NCI-H1105 (cell line): Measurements from ENCODE around the gene SLC35F4.
A peak's percentile ranks its signal among the peaks of the same experiment; 100 is the strongest.
"Not testable (repeated sequence)": the region's sequence is repeated elsewhere in the genome, so short reads cannot be mapped to it uniquely, and the experiment has no call there.

Experiments used
- DNase-seq: peaks from one replicate; lab custom pipeline; 2025; lab: John Stamatoyannopoulos, UW

The SLC35F4 gene

GRCh38 chr14:57865403-57866198 lies at the start of gene SLC35F4:
Gene SLC35F4 (minus strand): TSS chr14:57866092.
- DNase-seq, result peak; percentile 46

GRCh38 chr14:57909626-57910025 lies 43.7 kb upstream of the SLC35F4 start:
- DNase-seq, result no peak

GRCh38 chr14:57903954-57904353 lies 38.1 kb upstream of the SLC35F4 start:
- DNase-seq, result no peak

- DNase-seq, result no peak
These were observed 33.1 kb upstream of the SLC35F4 start for GRCh38 chr14:57898837-57899572.

GRCh38 chr14:57897144-57897748 lies 31.4 kb upstream of the SLC35F4 start:
- no peak for DNase-seq

GRCh38 chr14:57889245-57889644 lies 23.4 kb upstream of the SLC35F4 start:
- peak; percentile 49 for DNase-seq

GRCh38 chr14:57884175-57884574 lies 18.3 kb upstream of the SLC35F4 start:
- no peak for DNase-seq

- no peak for DNase-seq
These were observed 17.2 kb upstream of the SLC35F4 start for GRCh38 chr14:57883061-57883460.

GRCh38 chr14:57879516-57879915 lies 13.6 kb upstream of the SLC35F4 start:
- no peak for DNase-seq

GRCh38 chr14:57875985-57876384 lies 10.1 kb upstream of the SLC35F4 start:
- no peak for DNase-seq

GRCh38 chr14:57875296-57875695 lies 9.4 kb upstream of the SLC35F4 start:
- no peak for DNase-seq

- no peak for DNase-seq
These were observed 5.7 kb upstream of the SLC35F4 start for GRCh38 chr14:57871459-57872080.

- no peak for DNase-seq
These were observed 5.0 kb upstream of the SLC35F4 start for GRCh38 chr14:57870686-57871457.

- DNase-seq, result peak; percentile 23
These were observed 3.7 kb upstream of the SLC35F4 start for GRCh38 chr14:57869617-57870016.

- no peak for DNase-seq
These were observed 360 bp upstream of the SLC35F4 start for GRCh38 chr14:57866199-57866705.

GRCh38 chr14:57865066-57865402 lies 858 bp downstream of the SLC35F4 start:
- DNase-seq, result no peak

- no peak for DNase-seq
These were observed 1.2 kb downstream of the SLC35F4 start for GRCh38 chr14:57864659-57865058.

- DNase-seq, result no peak
These were observed 2.4 kb downstream of the SLC35F4 start for GRCh38 chr14:57863471-57863870.

GRCh38 chr14:57855666-57856065 lies 10.2 kb downstream of the SLC35F4 start:
- not testable (repeated sequence) for DNase-seq

- DNase-seq, result no peak
These were observed 11.3 kb downstream of the SLC35F4 start for GRCh38 chr14:57854571-57854970.

- no peak for DNase-seq
These were observed 14.5 kb downstream of the SLC35F4 start for GRCh38 chr14:57851354-57851753.

- no peak for DNase-seq
These were observed 17.1 kb downstream of the SLC35F4 start for GRCh38 chr14:57848786-57849185.
